Glutamatergic neuron (in vitro differentiated cells): ENCODE measurements around the gene CLPTM1L. TPM values are rescaled to one million over a fixed set of nuclear protein-coding genes. Genes with fewer than 3 reads are reported as not detected.
A peak's percentile ranks its signal among the peaks of the same experiment; 100 is the strongest.
"Not testable (repeated sequence)": the region's sequence is repeated elsewhere in the genome, so short reads cannot be mapped to it uniquely, and the experiment has no call there.

ENCODE experiments used
- DNase-seq: peaks from one replicate; pipeline ENCODE4 v3.0.0; 2022
- H3K27ac Mint-ChIP-seq: one replicate; pipeline ENCODE4 v1.8.0; 2020; ENCODE audit warnings: mild to moderate bottlenecking, mixed read lengths, inconsistent platforms; ENCODE audit not compliant: unreplicated experiment
- H3K27me3 Mint-ChIP-seq: one replicate; pipeline ENCODE4 v1.8.0; 2020; ENCODE audit warnings: mild to moderate bottlenecking, moderate library complexity, mixed read lengths, inconsistent platforms; ENCODE audit not compliant: unreplicated experiment
- H3K36me3 Mint-ChIP-seq: one replicate; pipeline ENCODE4 v1.8.0; 2020; ENCODE audit warnings: mild to moderate bottlenecking, mixed read lengths, inconsistent platforms; ENCODE audit not compliant: unreplicated experiment
- H3K4me1 Mint-ChIP-seq: one replicate; pipeline ENCODE4 v1.8.0; 2020; ENCODE audit warnings: mild to moderate bottlenecking, low read depth, mixed read lengths, inconsistent platforms; ENCODE audit not compliant: unreplicated experiment
- H3K4me3 Mint-ChIP-seq: one replicate; pipeline ENCODE4 v1.8.0; 2020; ENCODE audit warnings: mild to moderate bottlenecking, mixed read lengths, inconsistent platforms; ENCODE audit not compliant: unreplicated experiment
- H3K9me3 Mint-ChIP-seq: one replicate; pipeline ENCODE4 v1.8.0; 2020; ENCODE audit warnings: mild to moderate bottlenecking, moderate library complexity, mixed read lengths, inconsistent platforms; ENCODE audit not compliant: unreplicated experiment
- total RNA-seq: library from RNA; stranded (reverse); fragmentation: NEBNext Ultra II Directional; extraction: Animal tissue kit (Norgen Biotek cat#: 25700); gene quantifications from one replicate; pipeline ENCODE4 v1.2.1, GENCODE V29; 2021; ENCODE audit not compliant: unreplicated experiment
- TF ChIP-seq, protein P1 (sequence below): fragments of 200-600 bp; sonication (generic); IDR thresholded peaks from one replicate; pipeline ENCODE4 v1.5.0; 2021; ENCODE audit not compliant: partially characterized antibody, unreplicated experiment

Gene CLPTM1L
- total RNA-seq, 1 donor from 2014 or later = 95.2 TPM

DNA sequence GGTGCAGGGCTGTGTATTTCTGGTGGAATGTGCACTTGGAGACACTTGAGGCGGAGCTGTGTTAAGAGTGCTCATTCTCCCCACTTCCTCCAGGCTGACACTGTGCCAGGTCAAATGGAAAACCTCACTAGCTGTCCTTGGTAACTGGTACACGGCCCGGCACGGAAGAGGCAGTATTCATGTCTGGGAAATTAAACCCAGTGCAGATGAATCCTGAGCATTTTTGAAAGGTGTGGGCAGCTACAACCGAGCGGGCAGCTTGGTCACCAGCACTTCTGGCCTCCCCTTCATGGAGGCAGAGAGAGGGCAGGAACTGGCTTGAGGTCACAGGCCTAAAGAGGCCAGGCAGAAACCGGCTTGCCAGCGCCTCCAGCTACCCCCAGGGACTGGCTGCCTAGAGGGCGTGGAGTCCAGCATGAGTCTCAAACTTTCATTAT is 1.6 kb downstream of the CLPTM1L start:
- no peak overlapping the region for H3K27ac Mint-ChIP-seq
- peak overlapping the region; percentile 75 for H3K4me3 Mint-ChIP-seq
- peaks cover 6% of the 10 kb centered on the region for H3K4me1 Mint-ChIP-seq
- TF ChIP-seq, protein P1, sequence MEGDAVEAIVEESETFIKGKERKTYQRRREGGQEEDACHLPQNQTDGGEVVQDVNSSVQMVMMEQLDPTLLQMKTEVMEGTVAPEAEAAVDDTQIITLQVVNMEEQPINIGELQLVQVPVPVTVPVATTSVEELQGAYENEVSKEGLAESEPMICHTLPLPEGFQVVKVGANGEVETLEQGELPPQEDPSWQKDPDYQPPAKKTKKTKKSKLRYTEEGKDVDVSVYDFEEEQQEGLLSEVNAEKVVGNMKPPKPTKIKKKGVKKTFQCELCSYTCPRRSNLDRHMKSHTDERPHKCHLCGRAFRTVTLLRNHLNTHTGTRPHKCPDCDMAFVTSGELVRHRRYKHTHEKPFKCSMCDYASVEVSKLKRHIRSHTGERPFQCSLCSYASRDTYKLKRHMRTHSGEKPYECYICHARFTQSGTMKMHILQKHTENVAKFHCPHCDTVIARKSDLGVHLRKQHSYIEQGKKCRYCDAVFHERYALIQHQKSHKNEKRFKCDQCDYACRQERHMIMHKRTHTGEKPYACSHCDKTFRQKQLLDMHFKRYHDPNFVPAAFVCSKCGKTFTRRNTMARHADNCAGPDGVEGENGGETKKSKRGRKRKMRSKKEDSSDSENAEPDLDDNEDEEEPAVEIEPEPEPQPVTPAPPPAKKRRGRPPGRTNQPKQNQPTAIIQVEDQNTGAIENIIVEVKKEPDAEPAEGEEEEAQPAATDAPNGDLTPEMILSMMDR = no peak
- H3K36me3 Mint-ChIP-seq = peaks cover 10% of the 10 kb centered on the region
- H3K27me3 Mint-ChIP-seq = peaks cover 9% of the 10 kb centered on the region
- DNase-seq = no peak
- H3K9me3 Mint-ChIP-seq = peaks cover 6% of the 10 kb centered on the region

DNA sequence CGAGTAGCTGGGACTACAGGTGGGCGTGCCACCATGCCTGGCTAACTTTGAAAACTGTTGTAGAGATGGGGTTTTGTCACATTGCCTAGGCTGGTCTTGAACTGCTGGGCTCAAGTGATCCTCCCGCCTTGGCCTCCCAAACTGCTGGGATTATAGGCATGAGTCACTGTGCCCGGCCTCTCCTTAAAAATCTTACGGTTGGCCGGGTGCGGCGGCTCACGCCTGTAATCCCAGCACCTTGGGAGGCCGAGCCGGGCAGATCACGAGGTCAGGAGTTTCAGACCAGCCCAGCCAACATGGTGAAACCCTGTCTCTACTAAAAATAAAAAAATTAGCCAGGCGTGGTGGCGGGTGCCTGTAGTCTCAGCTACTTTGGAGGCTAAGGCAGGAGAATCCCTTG is 2.2 kb downstream of the CLPTM1L start:
- H3K36me3 Mint-ChIP-seq, H3K27ac Mint-ChIP-seq, H3K9me3 Mint-ChIP-seq, H3K4me1 Mint-ChIP-seq, H3K27me3 Mint-ChIP-seq, H3K4me3 Mint-ChIP-seq, DNase-seq: not testable (repeated sequence)

DNA sequence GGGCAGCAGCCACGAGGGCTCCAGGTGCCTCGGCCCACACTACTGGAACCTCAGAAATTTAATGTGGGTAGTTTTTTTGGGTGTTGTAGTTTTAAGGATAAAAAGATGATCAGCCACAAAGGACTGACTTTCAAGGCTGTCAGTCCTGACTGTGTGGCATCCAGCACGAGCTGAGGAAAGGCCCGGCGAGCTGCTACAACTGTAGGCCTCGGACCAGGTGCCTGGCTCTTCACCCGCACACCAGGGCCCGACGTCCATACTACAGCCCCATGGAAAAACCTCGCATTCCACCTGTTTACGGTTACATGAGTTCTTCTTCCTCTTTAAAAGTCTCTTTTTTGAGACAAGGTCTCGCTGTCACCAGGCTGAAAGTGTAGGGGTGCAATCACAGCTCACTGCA is 2.6 kb downstream of the CLPTM1L start:
- Mint-ChIP-seq H3K27ac (no peak overlapping the region), H3K27me3 (peaks cover 9% of the 10 kb centered on the region), H3K4me1 (peaks cover 6% of the 10 kb centered on the region), H3K9me3 (peaks cover 6% of the 10 kb centered on the region), H3K36me3 (peaks cover 10% of the 10 kb centered on the region), H3K4me3 (no peak overlapping the region)
- no peak for DNase-seq
- TF ChIP-seq, protein P1 = no peak

DNA sequence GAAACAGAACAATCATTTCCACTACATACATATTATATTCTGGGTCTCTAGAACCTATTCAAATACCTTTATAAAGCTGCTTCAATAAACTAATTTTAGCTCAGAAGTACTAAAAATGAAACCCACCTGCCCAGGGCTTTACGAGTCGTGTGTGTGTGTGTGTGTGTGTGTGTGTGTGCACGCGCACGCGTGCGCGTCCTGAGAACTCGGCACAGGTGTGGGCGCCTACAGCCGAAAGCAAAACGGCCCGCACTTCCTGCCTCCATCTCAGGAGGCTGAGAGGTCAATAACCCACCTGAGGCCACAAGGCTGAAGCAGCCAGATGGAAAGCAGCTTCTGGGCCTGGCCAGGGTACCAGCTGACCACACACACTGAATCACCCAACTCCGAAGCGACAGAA is 3.0 kb downstream of the CLPTM1L start:
- peaks cover 9% of the 10 kb centered on the region for H3K27me3 Mint-ChIP-seq
- TF ChIP-seq, protein P1 = no peak
- no peak overlapping the region for H3K27ac Mint-ChIP-seq
- H3K9me3 Mint-ChIP-seq = peaks cover 6% of the 10 kb centered on the region
- peaks cover 10% of the 10 kb centered on the region for H3K36me3 Mint-ChIP-seq
- no peak for DNase-seq
- no peak overlapping the region for H3K4me3 Mint-ChIP-seq
- peaks cover 6% of the 10 kb centered on the region for H3K4me1 Mint-ChIP-seq

DNA sequence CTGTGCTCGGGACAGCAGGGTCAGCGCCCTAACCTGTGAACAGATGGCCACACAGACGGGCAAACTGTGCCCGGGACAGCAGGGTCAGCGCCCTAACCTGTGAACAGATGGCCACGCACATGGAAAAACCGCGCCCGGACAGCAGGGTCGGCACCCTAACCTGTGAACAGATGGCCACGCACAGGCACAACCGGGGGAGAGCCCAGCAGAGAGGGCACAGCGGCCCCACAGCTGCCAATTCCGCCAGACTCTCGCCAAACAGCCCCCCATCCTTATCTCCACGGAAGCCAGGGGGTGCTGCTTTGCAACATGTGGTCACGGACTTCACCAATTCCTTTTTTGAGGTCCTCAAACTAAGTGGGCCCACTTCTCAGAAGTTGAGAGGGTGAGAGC is 5.1 kb downstream of the CLPTM1L start:
- H3K9me3 Mint-ChIP-seq, DNase-seq, H3K4me1 Mint-ChIP-seq, H3K27me3 Mint-ChIP-seq, H3K36me3 Mint-ChIP-seq, H3K4me3 Mint-ChIP-seq: not testable (repeated sequence)
- H3K27ac Mint-ChIP-seq = peak overlapping the region; percentile 33

DNA sequence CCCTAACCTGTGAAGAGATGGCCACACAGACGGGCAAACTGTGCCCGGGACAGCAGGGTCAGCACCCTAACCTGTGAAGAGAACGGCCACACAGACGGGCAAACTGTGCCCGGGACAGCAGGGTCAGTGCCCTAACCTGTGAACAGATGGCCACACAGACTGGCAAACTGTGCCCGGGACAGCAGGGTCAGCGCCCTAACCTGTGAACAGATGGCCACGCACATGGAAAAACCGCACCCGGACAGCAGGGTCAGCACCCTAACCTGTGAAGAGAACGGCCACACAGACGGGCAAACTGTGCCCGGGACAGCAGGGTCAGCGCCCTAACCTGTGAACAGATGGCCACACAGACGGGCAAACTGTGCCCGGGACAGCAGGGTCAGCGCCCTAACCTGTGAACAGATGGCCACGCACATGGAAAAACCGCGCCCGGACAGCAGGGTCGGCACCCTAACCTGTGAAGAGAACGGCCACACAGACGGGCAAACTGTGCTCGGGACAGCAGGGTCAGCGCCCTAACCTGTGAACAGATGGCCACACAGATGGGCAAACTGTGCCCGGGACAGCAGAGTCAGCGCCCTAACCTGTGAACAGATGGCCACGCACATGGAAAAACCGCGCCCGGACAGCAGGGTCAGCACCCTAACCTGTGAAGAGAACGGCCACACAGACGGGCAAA is 5.6 kb downstream of the CLPTM1L start:
- DNase-seq, H3K27ac Mint-ChIP-seq, H3K36me3 Mint-ChIP-seq, H3K4me3 Mint-ChIP-seq, H3K4me1 Mint-ChIP-seq, H3K9me3 Mint-ChIP-seq, H3K27me3 Mint-ChIP-seq: not testable (repeated sequence)
